ENCODE measurements around the gene RAB19.
A peak's percentile ranks its signal among the peaks of the same experiment; 100 is the strongest.
"Not testable (repeated sequence)": the region's sequence is repeated elsewhere in the genome, so short reads cannot be mapped to it uniquely, and the experiment has no call there.

RAB19 gene

DNA sequence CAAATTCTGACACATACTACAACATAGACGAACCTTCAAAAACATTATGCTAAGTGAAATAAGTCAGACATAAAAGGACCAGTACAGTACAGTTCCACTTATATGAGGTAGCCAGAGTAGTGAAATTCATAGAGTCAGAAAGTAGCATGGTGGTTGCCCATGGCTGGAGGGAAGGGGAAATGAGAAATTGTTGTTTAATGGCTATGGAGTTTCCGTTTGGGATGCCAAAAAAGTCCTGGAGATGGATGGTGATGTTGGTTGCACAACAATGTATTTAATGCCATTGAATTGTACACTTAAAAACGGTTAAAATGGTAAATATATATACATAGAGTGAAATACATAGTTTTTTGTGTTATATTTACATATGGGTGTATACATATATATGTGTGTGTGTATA, 3.5 kb upstream of the RAB19 start:
- TF ChIP-seq, protein P1, sequence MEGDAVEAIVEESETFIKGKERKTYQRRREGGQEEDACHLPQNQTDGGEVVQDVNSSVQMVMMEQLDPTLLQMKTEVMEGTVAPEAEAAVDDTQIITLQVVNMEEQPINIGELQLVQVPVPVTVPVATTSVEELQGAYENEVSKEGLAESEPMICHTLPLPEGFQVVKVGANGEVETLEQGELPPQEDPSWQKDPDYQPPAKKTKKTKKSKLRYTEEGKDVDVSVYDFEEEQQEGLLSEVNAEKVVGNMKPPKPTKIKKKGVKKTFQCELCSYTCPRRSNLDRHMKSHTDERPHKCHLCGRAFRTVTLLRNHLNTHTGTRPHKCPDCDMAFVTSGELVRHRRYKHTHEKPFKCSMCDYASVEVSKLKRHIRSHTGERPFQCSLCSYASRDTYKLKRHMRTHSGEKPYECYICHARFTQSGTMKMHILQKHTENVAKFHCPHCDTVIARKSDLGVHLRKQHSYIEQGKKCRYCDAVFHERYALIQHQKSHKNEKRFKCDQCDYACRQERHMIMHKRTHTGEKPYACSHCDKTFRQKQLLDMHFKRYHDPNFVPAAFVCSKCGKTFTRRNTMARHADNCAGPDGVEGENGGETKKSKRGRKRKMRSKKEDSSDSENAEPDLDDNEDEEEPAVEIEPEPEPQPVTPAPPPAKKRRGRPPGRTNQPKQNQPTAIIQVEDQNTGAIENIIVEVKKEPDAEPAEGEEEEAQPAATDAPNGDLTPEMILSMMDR (IDR thresholded peaks at IDR 0.05; ENCODE audit: low read depth, low read length, missing control alignments): no peak
- no peak overlapping the region for H3K4me3 ChIP-seq (ENCODE audit: low read depth, low read length)
- in situ Hi-C loops (cut with HindIII; ENCODE audit: low sequenced_read_pairs): no loop called here
- DNase-seq (ENCODE audit: low read depth): no peak

DNA sequence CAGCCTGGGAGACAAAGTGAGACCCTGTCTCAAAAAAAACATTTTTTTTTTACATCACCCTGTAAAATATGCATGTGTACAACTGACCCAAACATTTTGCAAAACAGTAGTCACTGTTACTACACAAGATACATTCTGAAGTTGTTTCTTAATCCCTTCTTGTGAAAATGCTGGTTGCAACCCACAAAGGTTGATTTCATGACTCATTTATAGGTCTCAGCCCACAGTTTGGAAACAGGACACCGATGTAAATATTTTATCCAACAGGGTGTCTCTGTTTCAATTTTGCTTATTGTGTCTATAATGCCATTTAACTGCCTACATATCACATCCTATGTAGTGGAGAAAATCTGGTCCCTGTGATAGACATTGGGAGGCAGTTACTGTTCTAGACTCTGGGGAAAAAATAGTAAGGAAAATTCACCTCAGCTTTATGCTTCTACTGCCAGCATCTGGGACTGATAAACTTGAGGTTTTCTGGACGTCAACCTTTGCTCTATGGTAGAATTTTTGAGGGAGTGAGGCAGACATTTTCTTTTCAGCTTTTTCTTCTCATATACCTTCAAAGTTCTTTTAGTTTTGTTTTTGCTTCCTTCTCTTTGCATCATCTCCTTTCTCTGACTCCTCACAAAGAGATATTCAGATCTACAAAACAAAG, 1.6 kb upstream of the RAB19 start:
- no peak overlapping the region for H3K4me3 ChIP-seq (ENCODE audit: low read depth, low read length)
- peak; percentile 49 for DNase-seq (ENCODE audit: low read depth)
- TF ChIP-seq, protein P1 (IDR thresholded peaks at IDR 0.05; ENCODE audit: low read depth, low read length, missing control alignments): no peak
- in situ Hi-C loops (cut with HindIII; ENCODE audit: low sequenced_read_pairs): no loop called here

DNA sequence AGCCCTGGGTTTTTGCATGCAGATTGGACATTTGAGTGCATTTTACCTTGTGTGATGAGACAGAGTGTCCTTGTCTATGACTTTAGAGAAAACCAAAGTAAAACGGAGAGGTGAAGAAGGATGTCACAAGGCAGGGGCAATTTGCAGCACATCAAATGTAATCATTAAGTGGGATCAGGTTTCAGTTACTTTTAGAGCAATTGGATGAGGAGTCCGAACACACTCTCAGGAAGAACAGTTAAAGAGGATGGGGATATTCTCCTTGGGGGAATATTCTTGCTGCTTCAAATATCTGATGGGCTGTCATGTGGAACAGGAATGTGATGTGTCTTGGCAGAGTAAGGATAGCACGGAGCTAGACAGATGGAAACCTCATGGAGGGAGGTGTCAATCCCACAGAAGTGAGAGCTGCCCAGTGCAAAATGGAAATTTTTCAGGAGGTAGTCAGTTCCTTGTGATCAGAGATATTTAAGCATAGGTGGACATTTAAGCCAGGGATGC, 757 bp downstream of the RAB19 start:
- in situ Hi-C loops (cut with HindIII; ENCODE audit: low sequenced_read_pairs): no loop called here
- no peak overlapping the region for H3K4me3 ChIP-seq (ENCODE audit: low read depth, low read length)

DNA sequence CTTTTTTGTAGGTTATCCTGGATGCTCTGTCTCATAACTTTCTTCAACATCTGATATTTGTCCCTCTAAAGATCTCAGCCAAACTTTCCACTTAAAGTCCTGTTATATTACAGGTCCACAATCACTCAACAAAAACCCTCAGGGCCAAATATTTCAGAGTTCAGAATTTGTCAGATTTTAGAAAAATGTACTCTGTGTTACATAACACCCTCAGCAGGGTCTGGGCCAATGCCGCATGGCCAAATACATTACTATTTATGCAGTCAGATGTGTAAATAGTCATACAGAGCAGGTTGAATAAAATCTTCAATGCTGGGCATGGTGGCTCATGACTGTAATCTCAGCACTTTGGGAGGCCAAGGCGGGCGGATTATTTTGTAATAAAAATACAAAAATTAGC, 11.5 kb downstream of the RAB19 start:
- no peak for DNase-seq (ENCODE audit: low read depth)
- H3K4me3 ChIP-seq (ENCODE audit: low read depth, low read length): no peak overlapping the region
- TF ChIP-seq, protein P1 (IDR thresholded peaks at IDR 0.05; ENCODE audit: low read depth, low read length, missing control alignments): no peak
- in situ Hi-C loops (cut with HindIII; ENCODE audit: low sequenced_read_pairs): no loop called here

More for the DNA sequence above, 757 bp downstream of the RAB19 start:
- peak; percentile 22 for DNase-seq (ENCODE audit: low read depth)
- TF ChIP-seq, protein P1 (IDR thresholded peaks at IDR 0.05; ENCODE audit: low read depth, low read length, missing control alignments): no peak

DNA sequence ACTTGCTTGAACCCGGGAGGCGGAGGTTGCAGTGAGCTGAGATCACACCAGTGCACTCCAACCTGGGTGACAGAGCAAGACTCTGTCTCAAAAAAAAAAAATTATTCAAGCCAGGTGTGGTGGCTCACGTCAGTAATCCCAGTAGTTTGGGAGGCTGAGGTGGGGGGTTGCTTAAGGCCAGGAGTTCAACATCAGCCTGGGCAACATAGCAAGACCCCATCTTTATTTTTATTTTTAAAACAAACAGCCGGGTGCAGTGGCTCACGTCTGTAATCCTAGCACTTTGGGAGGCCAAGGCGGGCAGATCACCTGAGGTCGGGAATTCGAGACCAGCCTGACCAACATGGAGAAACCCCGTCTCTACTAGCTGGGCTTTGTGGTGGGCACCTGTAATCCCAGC, 12.0 kb downstream of the RAB19 start:
- in situ Hi-C loops (cut with HindIII; ENCODE audit: low sequenced_read_pairs); DNase-seq (ENCODE audit: low read depth); H3K4me3 ChIP-seq (ENCODE audit: low read depth, low read length): not testable (repeated sequence)

DNA sequence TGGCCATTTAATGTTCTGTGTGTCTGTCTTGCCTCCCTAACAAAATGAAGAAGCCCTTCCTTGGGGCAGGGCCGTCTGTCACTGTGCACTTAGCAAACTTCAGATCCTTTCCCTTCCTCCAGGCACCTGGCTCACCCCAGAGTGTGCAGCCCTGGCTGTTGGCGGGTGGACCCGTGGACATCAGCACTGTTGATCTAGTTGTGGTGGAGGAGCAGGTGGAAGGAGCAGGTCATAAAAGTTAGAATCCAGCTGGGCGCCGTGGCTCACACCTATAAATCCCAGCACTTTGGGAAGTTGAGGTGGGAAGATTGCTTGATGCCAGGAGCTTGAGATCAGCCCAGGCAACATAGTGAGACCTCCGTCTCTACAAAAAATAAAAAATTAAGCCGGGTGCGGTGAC, 12.7 kb downstream of the RAB19 start:
- TF ChIP-seq, protein P1 (IDR thresholded peaks at IDR 0.05; ENCODE audit: low read depth, low read length, missing control alignments): no peak
- no peak for DNase-seq (ENCODE audit: low read depth)
- in situ Hi-C loops (cut with HindIII; ENCODE audit: low sequenced_read_pairs): no loop called here
- H3K4me3 ChIP-seq (ENCODE audit: low read depth, low read length): no peak overlapping the region

DNA sequence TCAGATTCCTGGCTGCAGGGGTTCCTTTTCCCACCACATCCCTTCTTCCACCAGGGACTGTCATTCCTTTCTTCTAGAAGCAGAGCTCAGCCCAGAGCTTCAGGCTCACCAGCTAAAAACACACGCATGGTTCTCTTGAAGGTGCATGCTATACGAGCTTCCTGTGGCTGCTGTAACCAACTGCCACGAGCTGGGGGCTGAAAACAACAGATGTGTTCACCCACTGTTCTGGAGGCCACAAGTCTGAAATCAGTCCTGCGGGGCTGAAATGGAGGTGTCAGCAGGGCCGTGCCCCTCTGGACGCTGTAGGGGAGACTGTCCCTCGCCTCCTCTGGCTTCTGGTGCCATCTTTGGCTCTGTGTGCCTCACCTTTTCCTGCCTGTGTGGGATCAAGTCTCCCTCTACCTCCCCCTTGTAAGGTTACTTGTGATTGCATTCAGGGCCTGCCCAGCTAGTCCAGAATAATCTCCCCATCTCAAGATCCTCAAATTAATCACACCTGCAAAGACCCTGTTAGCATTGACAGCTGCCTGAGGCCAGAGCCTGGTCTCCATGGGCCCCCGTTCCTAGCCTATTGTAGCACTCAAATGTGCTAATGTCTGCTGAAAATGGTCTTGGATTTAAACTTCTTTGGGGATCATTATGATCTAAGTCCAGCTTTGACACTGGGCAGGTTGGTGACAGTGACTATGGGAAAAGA, 13.7 kb downstream of the RAB19 start:
- TF ChIP-seq, protein P1 (IDR thresholded peaks at IDR 0.05; ENCODE audit: low read depth, low read length, missing control alignments): no peak
- no peak for DNase-seq (ENCODE audit: low read depth)
- in situ Hi-C loops (cut with HindIII; ENCODE audit: low sequenced_read_pairs): no loop called here
- no peak overlapping the region for H3K4me3 ChIP-seq (ENCODE audit: low read depth, low read length)

DNA sequence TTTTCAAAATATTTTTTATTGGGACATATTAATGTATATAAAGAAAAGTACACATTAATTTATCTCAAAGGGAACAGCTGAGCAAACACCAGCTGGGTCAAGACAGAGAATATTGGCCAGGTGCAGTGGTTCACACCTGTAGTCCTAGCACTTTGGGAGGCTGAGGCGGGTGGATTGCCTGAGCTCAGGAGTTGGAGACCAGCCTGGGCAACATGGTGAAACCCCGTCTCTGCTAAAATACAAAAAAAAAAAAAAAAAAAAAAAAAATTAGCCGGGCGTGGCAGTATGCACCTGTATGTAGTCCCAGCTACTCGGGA, 14.3 kb downstream of the RAB19 start:
- H3K4me3 ChIP-seq (ENCODE audit: low read depth, low read length); DNase-seq (ENCODE audit: low read depth); in situ Hi-C loops (cut with HindIII; ENCODE audit: low sequenced_read_pairs): not testable (repeated sequence)
